Measurements from ENCODE around the gene LGALS9. TPM values are rescaled to one million over a fixed set of nuclear protein-coding genes. Genes with fewer than 3 reads are reported as not detected.
"Not testable (repeated sequence)": the region's sequence is repeated elsewhere in the genome, so short reads cannot be mapped to it uniquely, and the experiment has no call there.

The LGALS9 gene
- polyA plus RNA-seq, 2 of the 4 experiments (the other 2 are of a cell fraction): 1.2 to 1.5 TPM

DNA sequence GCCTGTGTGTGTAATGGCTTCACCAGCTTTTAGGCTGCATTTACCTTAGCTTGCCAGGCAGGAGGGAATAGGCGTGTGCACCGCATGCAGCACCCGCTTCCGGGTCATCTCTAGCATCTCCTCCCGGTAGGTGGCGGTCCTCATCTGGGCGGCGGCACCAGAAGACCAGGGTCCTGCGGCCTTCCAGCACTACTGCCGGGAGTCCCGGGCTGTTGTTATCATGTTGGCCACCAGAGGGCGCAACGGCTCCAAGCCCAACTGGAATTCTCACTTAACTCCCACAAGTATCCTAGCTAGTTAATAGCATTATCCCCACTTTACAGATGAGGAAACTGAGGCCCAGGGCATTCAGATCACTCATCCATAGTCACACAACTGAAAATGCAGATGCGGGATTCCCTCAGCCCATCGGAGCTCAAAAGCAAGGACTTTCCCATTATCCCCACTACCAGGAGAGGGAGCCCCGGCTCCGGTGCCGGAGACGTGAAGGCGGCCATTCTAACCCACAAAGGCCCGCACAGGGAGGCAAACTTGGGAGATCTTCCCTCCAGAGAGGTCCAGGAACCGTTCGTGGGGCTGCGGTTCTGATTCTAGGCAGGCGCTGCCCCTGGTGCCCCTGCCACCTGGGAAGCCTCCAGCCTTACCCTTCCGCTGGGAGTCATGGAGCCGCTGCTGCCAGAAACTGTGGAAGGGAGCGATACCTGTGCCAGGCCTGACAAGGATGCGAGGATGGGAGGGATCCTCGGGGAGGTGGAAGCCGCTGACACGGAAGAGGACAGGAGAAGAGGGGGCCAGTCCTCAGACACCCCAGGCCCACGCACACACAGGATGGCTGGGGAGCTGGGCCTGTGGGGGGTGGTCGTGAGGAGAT, 23.9 kb downstream of the LGALS9 start (continued):
- TF ChIP-seq, protein P1, sequence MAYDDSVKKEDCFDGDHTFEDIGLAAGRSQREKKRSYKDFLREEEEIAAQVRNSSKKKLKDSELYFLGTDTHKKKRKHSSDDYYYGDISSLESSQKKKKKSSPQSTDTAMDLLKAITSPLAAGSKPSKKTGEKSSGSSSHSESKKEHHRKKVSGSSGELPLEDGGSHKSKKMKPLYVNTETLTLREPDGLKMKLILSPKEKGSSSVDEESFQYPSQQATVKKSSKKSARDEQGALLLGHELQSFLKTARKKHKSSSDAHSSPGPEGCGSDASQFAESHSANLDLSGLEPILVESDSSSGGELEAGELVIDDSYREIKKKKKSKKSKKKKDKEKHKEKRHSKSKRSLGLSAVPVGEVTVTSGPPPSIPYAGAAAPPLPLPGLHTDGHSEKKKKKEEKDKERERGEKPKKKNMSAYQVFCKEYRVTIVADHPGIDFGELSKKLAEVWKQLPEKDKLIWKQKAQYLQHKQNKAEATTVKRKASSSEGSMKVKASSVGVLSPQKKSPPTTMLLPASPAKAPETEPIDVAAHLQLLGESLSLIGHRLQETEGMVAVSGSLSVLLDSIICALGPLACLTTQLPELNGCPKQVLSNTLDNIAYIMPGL (CRISPR knock-in tag; IDR thresholded peaks at IDR 0.05; ENCODE audit: borderline replicate concordance): no peak
- TF ChIP-seq HDAC2 (IDR thresholded peaks at IDR 0.05): no peak
- TF ChIP-seq EHF (CRISPR knock-in tag; IDR thresholded peaks at IDR 0.05): no peak
- no peak for TF ChIP-seq ZSCAN20 (CRISPR knock-in tag; IDR thresholded peaks at IDR 0.05)
- TF ChIP-seq SMC3 (IDR thresholded peaks at IDR 0.05): peak; percentile 97

DNA sequence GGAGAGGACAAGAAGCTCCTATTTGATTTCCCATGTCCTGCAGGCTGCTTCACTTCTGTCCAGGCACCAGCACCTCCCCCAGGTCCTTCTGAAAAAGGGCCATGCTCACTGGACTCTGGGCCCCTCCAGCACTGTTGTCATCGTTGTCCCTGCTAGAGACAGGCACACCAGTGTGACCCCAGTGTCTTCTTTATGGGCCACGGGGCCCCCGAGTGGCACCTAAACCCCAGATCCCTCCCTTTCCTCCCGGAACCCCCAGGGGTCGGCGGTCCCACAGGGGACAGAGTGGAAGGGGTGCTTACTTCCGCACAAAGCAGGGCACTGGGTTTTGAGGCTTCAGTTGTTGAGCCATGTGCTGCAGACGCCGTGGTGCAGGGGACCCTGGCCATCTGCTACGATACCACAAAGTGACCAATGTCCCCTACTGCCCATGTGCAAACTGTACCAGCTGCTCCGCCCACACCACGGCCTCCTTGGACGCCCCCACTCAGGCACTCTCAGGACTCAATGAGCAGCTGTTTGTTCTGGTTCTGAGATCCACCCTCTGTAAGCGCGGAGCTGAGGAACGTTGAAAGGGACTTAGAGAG, 24.6 kb downstream of the LGALS9 start:
- CTCF ChIA-PET: interaction anchor here (0.7 to 23.8 kb wide), 40 partner anchors 8 to 885 kb away, joined by 3 to 500 read pairs (median 7); partner anchors contain the start of gene KSR1
- H3K4me1 ChIP-seq; DNase-seq (ENCODE audit: low read depth in 1 of 2, low spot score in 1 of 2); ATAC-seq; FAIRE-seq; H3K4me2 ChIP-seq; POLR2A ChIA-PET; H3K4me3 ChIP-seq; H3K27ac ChIP-seq; H3K9me3 ChIP-seq: not testable (repeated sequence)
- WGBS (ENCODE audit: missing lambda C conversion rate): 61% methylated on average over 16 of the region's 16 CpGs

DNA sequence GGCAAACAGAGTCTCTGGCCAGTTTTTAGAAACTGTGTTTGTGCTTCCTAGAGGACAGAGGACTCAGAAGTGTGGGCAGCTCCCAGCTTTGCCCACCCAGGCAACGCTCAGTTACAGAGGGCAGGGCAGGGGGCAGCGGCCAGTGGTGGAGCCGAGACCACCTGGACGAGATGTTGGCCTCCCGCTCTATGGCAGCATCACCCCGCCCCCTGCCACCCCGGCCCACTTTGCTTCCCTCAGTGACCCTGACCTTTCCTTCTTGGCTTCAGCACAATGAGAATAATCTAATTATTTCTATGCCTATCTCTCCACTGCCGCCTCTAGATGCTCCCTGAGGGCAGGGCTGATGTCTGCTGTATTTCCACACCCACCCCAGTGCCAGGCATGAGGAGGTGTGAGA, 25.6 kb downstream of the LGALS9 start:
- H3K4me1 ChIP-seq; ATAC-seq; H3K4me2 ChIP-seq; DNase-seq (ENCODE audit: low read depth in 1 of 2, low spot score in 1 of 2); POLR2A ChIA-PET; FAIRE-seq; H3K9me3 ChIP-seq; H3K4me3 ChIP-seq; H3K27ac ChIP-seq: not testable (repeated sequence)
- CTCF ChIA-PET: interaction anchor here (1.1 to 23.8 kb wide), 7 partner anchors 7 to 223 kb away, joined by 3 to 500 read pairs (median 118); no protein-coding TSS in a partner anchor
- WGBS (ENCODE audit: missing lambda C conversion rate): 20% methylated on average over 8 of the region's 8 CpGs

DNA sequence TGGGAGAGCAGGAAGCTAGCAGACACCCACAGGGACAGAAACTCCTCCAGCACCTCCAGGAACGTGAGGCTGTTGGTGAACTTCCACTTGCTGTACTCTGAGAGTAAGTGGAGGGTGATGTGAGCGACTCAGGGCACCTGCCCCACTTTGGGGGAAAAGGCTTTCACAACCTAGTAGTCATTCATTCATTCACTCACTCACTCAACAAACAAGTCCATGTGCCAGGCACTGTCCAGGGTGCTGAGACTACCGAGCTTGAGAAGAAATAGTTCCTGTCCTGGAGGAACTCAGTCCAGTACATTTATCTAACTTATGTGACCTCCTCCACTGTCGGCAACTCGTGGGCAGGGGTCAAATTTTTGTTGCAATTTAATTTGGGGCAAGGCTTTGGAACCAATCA, 26.6 kb downstream of the LGALS9 start:
- Histone ChIP-seq H3K4me1 (no peaks in the 10 kb centered on the region), H3K4me3 (no peak overlapping the region), H3K4me2 (no peak overlapping the region), H3K27ac (no peak overlapping the region), H3K9me3 (no peaks in the 10 kb centered on the region)
- ChIA-PET CTCF (interaction anchor here (0.9 to 23.8 kb wide), 6 partner anchors 6 to 222 kb away, joined by 3 to 500 read pairs (median 174); no protein-coding TSS in a partner anchor), POLR2A (no interaction called here)
- FAIRE-seq (no peak), DNase-seq (ENCODE audit: low read depth in 1 of 2, low spot score in 1 of 2) (peak in 1 of 2 experiments; percentile 31), ATAC-seq (no peak)
- TF ChIP-seq, protein P2, sequence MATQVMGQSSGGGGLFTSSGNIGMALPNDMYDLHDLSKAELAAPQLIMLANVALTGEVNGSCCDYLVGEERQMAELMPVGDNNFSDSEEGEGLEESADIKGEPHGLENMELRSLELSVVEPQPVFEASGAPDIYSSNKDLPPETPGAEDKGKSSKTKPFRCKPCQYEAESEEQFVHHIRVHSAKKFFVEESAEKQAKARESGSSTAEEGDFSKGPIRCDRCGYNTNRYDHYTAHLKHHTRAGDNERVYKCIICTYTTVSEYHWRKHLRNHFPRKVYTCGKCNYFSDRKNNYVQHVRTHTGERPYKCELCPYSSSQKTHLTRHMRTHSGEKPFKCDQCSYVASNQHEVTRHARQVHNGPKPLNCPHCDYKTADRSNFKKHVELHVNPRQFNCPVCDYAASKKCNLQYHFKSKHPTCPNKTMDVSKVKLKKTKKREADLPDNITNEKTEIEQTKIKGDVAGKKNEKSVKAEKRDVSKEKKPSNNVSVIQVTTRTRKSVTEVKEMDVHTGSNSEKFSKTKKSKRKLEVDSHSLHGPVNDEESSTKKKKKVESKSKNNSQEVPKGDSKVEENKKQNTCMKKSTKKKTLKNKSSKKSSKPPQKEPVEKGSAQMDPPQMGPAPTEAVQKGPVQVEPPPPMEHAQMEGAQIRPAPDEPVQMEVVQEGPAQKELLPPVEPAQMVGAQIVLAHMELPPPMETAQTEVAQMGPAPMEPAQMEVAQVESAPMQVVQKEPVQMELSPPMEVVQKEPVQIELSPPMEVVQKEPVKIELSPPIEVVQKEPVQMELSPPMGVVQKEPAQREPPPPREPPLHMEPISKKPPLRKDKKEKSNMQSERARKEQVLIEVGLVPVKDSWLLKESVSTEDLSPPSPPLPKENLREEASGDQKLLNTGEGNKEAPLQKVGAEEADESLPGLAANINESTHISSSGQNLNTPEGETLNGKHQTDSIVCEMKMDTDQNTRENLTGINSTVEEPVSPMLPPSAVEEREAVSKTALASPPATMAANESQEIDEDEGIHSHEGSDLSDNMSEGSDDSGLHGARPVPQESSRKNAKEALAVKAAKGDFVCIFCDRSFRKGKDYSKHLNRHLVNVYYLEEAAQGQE (IDR thresholded peaks at IDR 0.05): peak; percentile 91
- TF ChIP-seq, protein P3, sequence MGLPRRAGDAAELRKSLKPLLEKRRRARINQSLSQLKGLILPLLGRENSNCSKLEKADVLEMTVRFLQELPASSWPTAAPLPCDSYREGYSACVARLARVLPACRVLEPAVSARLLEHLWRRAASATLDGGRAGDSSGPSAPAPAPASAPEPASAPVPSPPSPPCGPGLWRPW (IDR thresholded peaks at IDR 0.05): no peak
- TF ChIP-seq EHMT2 (IDR thresholded peaks at IDR 0.05; ENCODE audit: low read depth): 0 out of 2 replicates have a peak, but pooled peaks have one; percentile 28
- WGBS (ENCODE audit: missing lambda C conversion rate): 27% methylated on average over 5 of the region's 5 CpGs
